Neutrophil (primary cell): ENCODE results near the gene PRKRA.

Experiments
- H3K27ac ChIP-seq: fragments of 200-600 bp; sonication (generic); 2 replicates; pipeline ENCODE4 v1.5.1; 2016; ENCODE audit warnings: mild to moderate bottlenecking, moderate library complexity
- H3K27me3 ChIP-seq: fragments of 200-600 bp; sonication (generic); 2 replicates; pipeline ENCODE4 v1.6.0; 2016; ENCODE audit warnings: mild to moderate bottlenecking
- H3K36me3 ChIP-seq: fragments of 200-600 bp; sonication (generic); 2 replicates; pipeline ENCODE4 v1.5.1; 2017
- H3K4me1 ChIP-seq, 2 experiments: fragments of 200-600 bp in 1 of 2; sonication (generic) in 1 of 2; 1 replicate in 1 of 2; 2 replicates in 1 of 2; pipeline versions ENCODE4 v1.5.1 to v1.6.1; 2013 to 2016; ENCODE audit warnings: low read depth in 1 of 2, low read length in 1 of 2, mild to moderate bottlenecking in 1 of 2, moderate library complexity in 1 of 2; ENCODE audit not compliant: control insufficient read depth in 1 of 2, insufficient read depth in 1 of 2
- H3K4me3 ChIP-seq, 2 experiments: fragments of 200-600 bp in 1 of 2; sonication (generic) in 1 of 2; 1 replicate in 1 of 2; 2 replicates in 1 of 2; pipeline ENCODE4 v1.5.1; 2013 to 2016; ENCODE audit warnings: low read depth in 1 of 2, low read length in 1 of 2, mild to moderate bottlenecking in 1 of 2, moderate library complexity in 1 of 2
- H3K9me3 ChIP-seq: fragments of 200-600 bp; sonication (generic); 2 replicates; pipeline ENCODE4 v1.5.1; 2016
- CTCF ChIP-seq: fragments of 200-600 bp; sonication (generic); IDR thresholded peaks from 2 replicates; pipeline ENCODE4 v1.5.1; 2016; ENCODE audit warnings: antibody characterized with exemption

Gene PRKRA

GRCh38 chr2:178392215-178392614, 58.8 kb downstream of the PRKRA start:
- no peaks in the 10 kb centered on the region for H3K36me3 ChIP-seq
- peaks cover 2 to 6% of the 10 kb centered on the region in 2 experiments for H3K4me1 ChIP-seq
- no peak for TF ChIP-seq CTCF
- H3K9me3 ChIP-seq, result no peaks in the 10 kb centered on the region
- H3K27ac ChIP-seq, result no peak overlapping the region
- H3K27me3 ChIP-seq, result no peaks in the 10 kb centered on the region
- no peak overlapping the region for H3K4me3 ChIP-seq

GRCh38 chr2:178391701-178392100, 59.3 kb downstream of the PRKRA start:
- H3K4me1 ChIP-seq, result peaks cover 7 to 11% of the 10 kb centered on the region in 2 experiments
- no peak for TF ChIP-seq CTCF
- no peak overlapping the region for H3K4me3 ChIP-seq
- no peaks in the 10 kb centered on the region for H3K27me3 ChIP-seq
- no peak overlapping the region for H3K27ac ChIP-seq
- no peaks in the 10 kb centered on the region for H3K9me3 ChIP-seq
- H3K36me3 ChIP-seq, result no peaks in the 10 kb centered on the region

GRCh38 chr2:178388287-178388686, 62.7 kb downstream of the PRKRA start:
- H3K9me3 ChIP-seq, result no peaks in the 10 kb centered on the region
- no peak overlapping the region for H3K27ac ChIP-seq
- H3K36me3 ChIP-seq, result no peaks in the 10 kb centered on the region
- TF ChIP-seq CTCF, result no peak
- H3K4me3 ChIP-seq, result no peak overlapping the region
- H3K27me3 ChIP-seq, result no peaks in the 10 kb centered on the region
- H3K4me1 ChIP-seq, result peaks cover 10 to 17% of the 10 kb centered on the region in 2 experiments

- no peaks in the 10 kb centered on the region for H3K36me3 ChIP-seq
- no peaks in the 10 kb centered on the region for H3K9me3 ChIP-seq
- H3K27ac ChIP-seq, result peak overlapping the region; percentile 67
- peaks cover 10 to 17% of the 10 kb centered on the region in 2 experiments for H3K4me1 ChIP-seq
- peak overlapping the region in 1 of 2 experiments; percentile 1 for H3K4me3 ChIP-seq
- H3K27me3 ChIP-seq, result no peaks in the 10 kb centered on the region
- TF ChIP-seq CTCF, result no peak
Observed at GRCh38 chr2:178386986-178387597, 63.9 kb downstream of the PRKRA start.

- no peaks in the 10 kb centered on the region for H3K36me3 ChIP-seq
- no peak for TF ChIP-seq CTCF
- no peaks in the 10 kb centered on the region for H3K27me3 ChIP-seq
- H3K27ac ChIP-seq, result no peak overlapping the region
- peaks cover 10 to 17% of the 10 kb centered on the region in 2 experiments for H3K4me1 ChIP-seq
- no peaks in the 10 kb centered on the region for H3K9me3 ChIP-seq
- H3K4me3 ChIP-seq, result no peak overlapping the region
Observed at GRCh38 chr2:178385595-178386148, 65.3 kb downstream of the PRKRA start.
